Rectal smooth muscle tissue (tissue), 1 donor: ENCODE results near the gene NPC1L1.

Experiments
- H3K27ac ChIP-seq: one replicate; pipeline ENCODE4 v1.7.0; 2013; ENCODE audit warnings: low read depth, low read length, inconsistent platforms
- H3K27me3 ChIP-seq: one replicate; pipeline ENCODE4 v1.7.0; 2013; ENCODE audit warnings: low read length; ENCODE audit not compliant: control insufficient read depth, insufficient read depth
- H3K36me3 ChIP-seq: one replicate; pipeline ENCODE4 v1.7.0; 2013; ENCODE audit warnings: low read length; ENCODE audit not compliant: control insufficient read depth, insufficient read depth
- H3K4me1 ChIP-seq: one replicate; pipeline ENCODE4 v1.7.0; 2013; ENCODE audit warnings: low read length; ENCODE audit not compliant: control insufficient read depth, insufficient read depth
- H3K4me3 ChIP-seq: one replicate; pipeline ENCODE4 v1.7.0; 2013; ENCODE audit warnings: low read length
- H3K9ac ChIP-seq: one replicate; pipeline ENCODE4 v1.7.0; 2013; ENCODE audit warnings: low read length

Gene NPC1L1

GRCh38 chr7:44482502-44483485 lies 58.3 kb downstream of the NPC1L1 start:
- H3K36me3 ChIP-seq = peaks cover 27% of the 10 kb centered on the region
- no peak overlapping the region for H3K9ac ChIP-seq

GRCh38 chr7:44477938-44478337 lies 63.2 kb downstream of the NPC1L1 start:
- Histone ChIP-seq H3K36me3 (peaks cover 21% of the 10 kb centered on the region), H3K9ac (no peak overlapping the region)

More at GRCh38 chr7:44482502-44483485, 58.3 kb downstream of the NPC1L1 start:
- Histone ChIP-seq H3K4me3 (no peak overlapping the region), H3K27me3 (no peaks in the 10 kb centered on the region), H3K4me1 (no peaks in the 10 kb centered on the region), H3K27ac (no peak overlapping the region)

GRCh38 chr7:44477063-44477830 lies 63.9 kb downstream of the NPC1L1 start:
- Histone ChIP-seq H3K27me3 (no peaks in the 10 kb centered on the region), H3K27ac (no peak overlapping the region), H3K9ac (no peak overlapping the region), H3K4me1 (no peaks in the 10 kb centered on the region), H3K4me3 (no peak overlapping the region), H3K36me3 (peaks cover 18% of the 10 kb centered on the region)

More at GRCh38 chr7:44477938-44478337, 63.2 kb downstream of the NPC1L1 start:
- Histone ChIP-seq H3K27me3 (no peaks in the 10 kb centered on the region), H3K4me3 (no peak overlapping the region), H3K4me1 (no peaks in the 10 kb centered on the region), H3K27ac (no peak overlapping the region)

- no peak overlapping the region for H3K27ac ChIP-seq
- no peak overlapping the region for H3K9ac ChIP-seq
- H3K36me3 ChIP-seq = peaks cover 15% of the 10 kb centered on the region
- no peaks in the 10 kb centered on the region for H3K27me3 ChIP-seq
- H3K4me1 ChIP-seq = no peaks in the 10 kb centered on the region
- no peak overlapping the region for H3K4me3 ChIP-seq
These were observed 64.8 kb downstream of the NPC1L1 start for GRCh38 chr7:44476313-44476712.

- no peak overlapping the region for H3K4me3 ChIP-seq
- H3K36me3 ChIP-seq = peaks cover 12% of the 10 kb centered on the region
- no peak overlapping the region for H3K27ac ChIP-seq
- no peak overlapping the region for H3K9ac ChIP-seq
- no peaks in the 10 kb centered on the region for H3K27me3 ChIP-seq
- H3K4me1 ChIP-seq = no peaks in the 10 kb centered on the region
These were observed 67.8 kb downstream of the NPC1L1 start for GRCh38 chr7:44473295-44473694.

- no peaks in the 10 kb centered on the region for H3K27me3 ChIP-seq
- no peaks in the 10 kb centered on the region for H3K4me1 ChIP-seq
- peaks cover 12% of the 10 kb centered on the region for H3K36me3 ChIP-seq
- H3K4me3 ChIP-seq = no peak overlapping the region
- H3K9ac ChIP-seq = no peak overlapping the region
- H3K27ac ChIP-seq = no peak overlapping the region
These were observed 68.3 kb downstream of the NPC1L1 start for GRCh38 chr7:44472843-44473242.

- Histone ChIP-seq H3K36me3 (peaks cover 12% of the 10 kb centered on the region), H3K27me3 (no peaks in the 10 kb centered on the region), H3K4me1 (no peaks in the 10 kb centered on the region), H3K9ac (no peak overlapping the region), H3K4me3 (no peak overlapping the region), H3K27ac (no peak overlapping the region)
These were observed 69.3 kb downstream of the NPC1L1 start for GRCh38 chr7:44471850-44472249.

GRCh38 chr7:44471436-44471835 lies 69.7 kb downstream of the NPC1L1 start:
- no peak overlapping the region for H3K9ac ChIP-seq
- peaks cover 14% of the 10 kb centered on the region for H3K36me3 ChIP-seq
- no peaks in the 10 kb centered on the region for H3K4me1 ChIP-seq

GRCh38 chr7:44470628-44471245 lies 70.4 kb downstream of the NPC1L1 start:
- no peak overlapping the region for H3K27ac ChIP-seq
- no peak overlapping the region for H3K4me3 ChIP-seq
- peaks cover 9% of the 10 kb centered on the region for H3K36me3 ChIP-seq
- H3K27me3 ChIP-seq = no peaks in the 10 kb centered on the region
- H3K4me1 ChIP-seq = no peaks in the 10 kb centered on the region
- no peak overlapping the region for H3K9ac ChIP-seq

More at GRCh38 chr7:44471436-44471835, 69.7 kb downstream of the NPC1L1 start:
- Histone ChIP-seq H3K27ac (no peak overlapping the region), H3K27me3 (no peaks in the 10 kb centered on the region), H3K4me3 (no peak overlapping the region)

GRCh38 chr7:44470135-44470479 lies 71.0 kb downstream of the NPC1L1 start:
- Histone ChIP-seq H3K9ac (no peak overlapping the region), H3K36me3 (peaks cover 9% of the 10 kb centered on the region), H3K27ac (no peak overlapping the region), H3K4me3 (no peak overlapping the region), H3K27me3 (no peaks in the 10 kb centered on the region), H3K4me1 (no peaks in the 10 kb centered on the region)

- no peaks in the 10 kb centered on the region for H3K27me3 ChIP-seq
- H3K27ac ChIP-seq = no peak overlapping the region
- peaks cover 9% of the 10 kb centered on the region for H3K36me3 ChIP-seq
- no peak overlapping the region for H3K4me3 ChIP-seq
- H3K4me1 ChIP-seq = no peaks in the 10 kb centered on the region
- H3K9ac ChIP-seq = no peak overlapping the region
These were observed 71.5 kb downstream of the NPC1L1 start for GRCh38 chr7:44469461-44470134.

- no peaks in the 10 kb centered on the region for H3K27me3 ChIP-seq
- no peak overlapping the region for H3K4me3 ChIP-seq
- H3K27ac ChIP-seq = no peak overlapping the region
- H3K4me1 ChIP-seq = no peaks in the 10 kb centered on the region
- peaks cover 9% of the 10 kb centered on the region for H3K36me3 ChIP-seq
- H3K9ac ChIP-seq = no peak overlapping the region
These were observed 73.9 kb downstream of the NPC1L1 start for GRCh38 chr7:44467217-44467548.
